Glomerular visceral epithelial cell (primary cell): ENCODE results near the gene ACADS.
"Not testable (repeated sequence)": the region's sequence is repeated elsewhere in the genome, so short reads cannot be mapped to it uniquely, and the experiment has no call there.

Experiments
- DNase-seq: peaks from one replicate; pipeline ENCODE4 v3.0.0-alpha.2; 2016; ENCODE audit errors: extremely low spot score

Gene ACADS

DNA sequence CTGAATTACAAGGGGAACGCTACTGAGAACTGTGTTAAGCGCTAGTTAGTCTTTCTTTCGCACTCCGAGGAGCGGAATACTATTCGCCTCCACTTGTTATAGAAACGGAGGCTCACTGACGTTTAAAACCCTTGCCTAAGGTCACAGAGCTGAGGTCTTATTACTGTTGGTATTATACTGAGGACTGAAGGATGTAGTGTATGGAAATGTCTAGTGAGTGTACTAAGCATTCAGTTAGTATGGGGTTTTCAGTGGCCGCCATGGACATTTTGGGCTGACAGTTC lies 826 bp downstream of the ACADS start:
- DNase-seq, result no peak

DNA sequence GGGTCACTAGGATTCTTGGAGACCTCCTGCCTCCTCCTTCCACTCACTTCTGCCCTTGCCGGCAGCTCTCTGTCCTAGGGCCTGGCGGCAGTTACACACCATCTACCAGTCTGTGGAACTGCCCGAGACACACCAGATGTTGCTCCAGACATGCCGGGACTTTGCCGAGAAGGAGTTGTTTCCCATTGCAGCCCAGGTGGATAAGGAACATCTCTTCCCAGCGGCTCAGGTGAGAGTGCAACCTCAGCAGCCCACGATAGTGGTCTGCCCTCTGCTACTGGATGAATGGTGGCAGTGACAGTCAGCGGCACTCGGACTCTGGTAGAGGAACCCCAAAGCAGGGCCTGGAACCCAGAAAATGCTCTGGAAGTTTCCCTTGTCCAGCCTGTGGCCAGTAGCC lies 1.3 kb downstream of the ACADS start:
- no peak for DNase-seq

DNA sequence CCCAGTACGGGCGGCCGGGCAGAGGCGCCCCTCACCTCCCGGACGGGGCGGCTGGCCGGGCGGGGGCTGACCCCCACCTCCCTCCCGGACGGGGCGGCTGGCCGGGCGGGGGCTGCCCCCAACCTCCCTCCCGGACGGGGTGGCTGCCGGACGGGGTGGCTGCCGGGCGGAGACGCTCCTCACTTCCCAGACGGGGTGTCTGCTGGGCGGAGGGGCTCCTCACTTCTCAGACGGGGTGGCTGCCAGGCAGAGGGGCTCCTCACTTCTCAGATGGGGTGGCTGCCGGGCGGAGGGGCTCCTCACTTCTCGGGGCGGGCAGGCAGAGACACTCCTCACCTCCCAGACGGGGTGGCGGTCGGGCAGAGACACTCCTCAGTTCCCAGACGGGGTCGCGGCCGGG lies 6.6 kb downstream of the ACADS start:
- not testable (repeated sequence) for DNase-seq

DNA sequence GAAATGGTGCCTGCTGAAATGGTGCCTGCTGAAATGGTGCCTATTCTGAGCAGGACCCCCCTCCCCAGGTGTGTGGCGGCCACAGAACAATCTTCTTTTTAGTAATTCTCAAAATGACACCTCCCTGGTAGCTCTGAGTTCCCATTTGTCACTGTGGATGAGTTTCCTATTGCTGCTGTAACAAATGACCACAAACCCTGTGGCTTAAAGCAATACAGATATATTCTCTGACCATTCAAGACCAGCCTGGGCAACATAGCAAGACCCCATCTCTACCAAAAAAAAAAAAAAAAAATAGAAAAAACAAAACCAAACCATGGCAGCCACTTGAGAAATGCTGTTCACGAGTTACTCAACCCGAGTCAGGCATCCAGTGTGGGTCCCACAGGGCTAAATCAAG lies 7.9 kb downstream of the ACADS start:
- DNase-seq, result no peak

DNA sequence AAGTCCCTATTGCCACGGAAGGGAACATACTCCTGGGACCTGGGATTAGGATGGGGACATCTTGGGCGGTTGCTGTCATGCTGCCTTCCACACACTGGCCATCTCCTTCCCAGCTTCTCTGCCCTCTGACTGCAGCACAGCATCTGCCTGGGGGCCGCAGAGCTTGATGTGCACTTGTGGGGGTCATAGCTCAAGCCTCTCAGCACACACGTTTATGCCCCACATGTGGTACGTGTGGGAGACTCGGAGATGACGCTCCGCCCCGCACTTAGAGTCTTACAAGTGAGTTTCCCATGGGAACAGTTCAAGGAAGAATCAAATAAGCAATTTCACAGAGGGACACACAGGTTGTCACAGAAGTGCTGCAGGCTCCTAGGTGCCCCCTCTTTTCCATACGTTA lies 8.6 kb downstream of the ACADS start:
- no peak for DNase-seq

DNA sequence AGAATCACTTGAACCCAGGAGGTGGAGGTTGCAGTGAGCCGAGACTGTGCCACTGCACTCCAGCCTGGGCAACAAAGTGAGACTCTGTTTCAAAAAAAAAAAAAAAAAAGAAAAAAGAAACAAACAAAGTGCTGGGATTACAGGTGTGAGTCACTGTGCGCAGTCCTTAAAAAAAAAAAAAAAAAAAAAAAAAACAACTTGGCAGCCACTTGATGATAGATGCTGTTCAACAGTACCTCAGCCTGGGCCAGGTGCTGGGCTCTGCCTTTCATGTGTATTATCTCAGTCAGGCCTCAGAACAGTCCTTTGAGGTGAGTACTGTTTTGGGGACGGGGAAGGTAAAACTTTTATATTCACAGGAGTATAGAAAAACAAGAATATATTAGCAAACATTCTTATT lies 9.6 kb downstream of the ACADS start:
- no peak for DNase-seq

DNA sequence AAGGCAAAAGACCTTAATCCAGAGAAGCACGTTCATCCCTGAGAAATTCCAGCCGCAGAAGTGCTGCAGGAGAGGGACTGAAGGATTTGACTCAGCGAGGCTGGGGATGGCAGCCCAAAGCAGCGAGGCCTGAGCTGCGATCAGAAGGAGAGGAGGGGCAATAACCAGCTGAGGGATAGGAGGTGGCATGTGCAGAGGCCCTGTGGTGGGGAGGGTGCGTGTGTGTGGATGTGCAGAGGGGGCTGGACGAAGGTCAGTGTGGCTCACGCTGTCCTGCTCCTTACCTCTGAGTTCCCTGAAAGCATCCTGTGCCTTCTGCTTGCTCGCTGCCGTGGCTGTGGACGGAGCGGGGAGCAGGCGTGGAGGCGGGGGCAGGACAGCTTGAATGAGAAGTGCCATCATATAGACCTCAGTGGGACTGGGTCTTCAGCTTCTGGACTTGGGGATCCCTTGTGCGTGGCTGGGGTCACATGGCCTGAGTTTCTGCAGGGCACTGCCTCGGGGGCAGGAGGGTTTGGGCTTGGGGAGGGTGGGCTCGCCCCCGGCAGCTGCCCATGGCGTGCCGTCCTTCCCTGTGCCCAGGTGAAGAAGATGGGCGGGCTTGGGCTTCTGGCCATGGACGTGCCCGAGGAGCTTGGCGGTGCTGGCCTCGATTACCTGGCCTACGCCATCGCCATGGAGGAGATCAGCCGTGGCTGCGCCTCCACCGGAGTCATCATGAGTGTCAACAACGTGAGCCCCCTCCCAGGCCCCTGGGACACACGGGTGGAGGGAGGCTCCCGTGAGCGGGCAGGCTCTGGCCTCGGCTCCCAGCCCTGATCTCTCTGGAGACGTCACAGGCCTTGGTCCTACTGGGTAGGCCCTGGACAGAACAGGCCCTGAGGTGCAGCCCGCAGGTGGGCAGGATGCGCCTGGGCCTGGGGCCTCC lies 11.0 kb downstream of the ACADS start:
- no peak for DNase-seq

DNA sequence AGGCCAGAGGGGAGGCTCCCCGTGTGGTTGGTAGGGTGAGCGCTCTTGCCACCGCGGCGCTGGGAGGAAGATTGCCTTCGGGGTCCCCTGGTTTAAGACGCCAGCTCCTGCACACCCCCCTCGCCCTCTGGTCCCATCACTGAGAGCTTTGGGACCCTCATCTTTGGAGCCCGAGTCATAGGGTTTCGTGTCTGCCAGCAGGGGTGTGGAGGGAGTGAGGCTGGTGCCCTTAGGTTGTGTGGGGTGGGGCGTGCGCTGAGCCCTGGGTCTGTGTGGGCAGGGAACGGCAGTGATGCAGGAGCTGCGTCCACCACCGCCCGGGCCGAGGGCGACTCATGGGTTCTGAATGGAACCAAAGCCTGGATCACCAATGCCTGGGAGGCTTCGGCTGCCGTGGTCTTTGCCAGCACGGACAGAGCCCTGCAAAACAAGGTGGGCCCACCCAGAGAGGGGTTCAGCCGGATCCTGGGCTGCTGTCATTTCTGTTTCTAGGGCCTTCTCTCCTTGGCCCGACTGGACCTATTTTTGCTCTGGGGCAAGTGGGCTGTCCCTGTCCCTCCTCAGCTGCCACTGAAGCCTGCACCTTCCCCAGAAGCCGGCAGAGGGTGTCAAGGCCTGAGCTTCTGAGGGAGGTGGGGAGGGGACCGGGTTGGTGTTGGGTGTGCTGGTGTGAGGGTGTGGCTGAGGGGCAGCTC lies 12.1 kb downstream of the ACADS start:
- no peak for DNase-seq

DNA sequence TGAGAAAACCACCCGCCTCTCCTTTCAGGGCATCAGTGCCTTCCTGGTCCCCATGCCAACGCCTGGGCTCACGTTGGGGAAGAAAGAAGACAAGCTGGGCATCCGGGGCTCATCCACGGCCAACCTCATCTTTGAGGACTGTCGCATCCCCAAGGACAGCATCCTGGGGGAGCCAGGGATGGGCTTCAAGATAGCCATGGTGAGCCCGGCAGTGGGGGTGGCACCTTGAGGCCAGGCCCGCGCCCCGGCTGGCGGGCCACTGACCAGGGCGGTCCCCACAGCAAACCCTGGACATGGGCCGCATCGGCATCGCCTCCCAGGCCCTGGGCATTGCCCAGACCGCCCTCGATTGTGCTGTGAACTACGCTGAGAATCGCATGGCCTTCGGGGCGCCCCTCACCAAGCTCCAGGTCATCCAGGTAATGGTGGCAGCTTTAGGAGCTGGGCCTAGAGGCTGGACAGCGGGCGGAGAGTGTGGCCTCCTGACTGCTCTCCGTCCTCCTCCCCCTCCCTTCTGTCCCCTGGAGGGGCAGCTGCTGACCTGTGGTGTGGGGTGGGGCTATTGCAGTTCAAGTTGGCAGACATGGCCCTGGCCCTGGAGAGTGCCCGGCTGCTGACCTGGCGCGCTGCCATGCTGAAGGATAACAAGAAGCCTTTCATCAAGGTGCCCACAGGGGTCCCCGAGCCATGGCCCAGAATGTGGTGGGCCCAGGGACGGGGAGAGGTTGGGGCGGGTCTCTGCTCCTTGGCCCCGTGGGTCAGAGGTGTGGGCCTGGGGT lies 12.8 kb downstream of the ACADS start:
- DNase-seq, result no peak

DNA sequence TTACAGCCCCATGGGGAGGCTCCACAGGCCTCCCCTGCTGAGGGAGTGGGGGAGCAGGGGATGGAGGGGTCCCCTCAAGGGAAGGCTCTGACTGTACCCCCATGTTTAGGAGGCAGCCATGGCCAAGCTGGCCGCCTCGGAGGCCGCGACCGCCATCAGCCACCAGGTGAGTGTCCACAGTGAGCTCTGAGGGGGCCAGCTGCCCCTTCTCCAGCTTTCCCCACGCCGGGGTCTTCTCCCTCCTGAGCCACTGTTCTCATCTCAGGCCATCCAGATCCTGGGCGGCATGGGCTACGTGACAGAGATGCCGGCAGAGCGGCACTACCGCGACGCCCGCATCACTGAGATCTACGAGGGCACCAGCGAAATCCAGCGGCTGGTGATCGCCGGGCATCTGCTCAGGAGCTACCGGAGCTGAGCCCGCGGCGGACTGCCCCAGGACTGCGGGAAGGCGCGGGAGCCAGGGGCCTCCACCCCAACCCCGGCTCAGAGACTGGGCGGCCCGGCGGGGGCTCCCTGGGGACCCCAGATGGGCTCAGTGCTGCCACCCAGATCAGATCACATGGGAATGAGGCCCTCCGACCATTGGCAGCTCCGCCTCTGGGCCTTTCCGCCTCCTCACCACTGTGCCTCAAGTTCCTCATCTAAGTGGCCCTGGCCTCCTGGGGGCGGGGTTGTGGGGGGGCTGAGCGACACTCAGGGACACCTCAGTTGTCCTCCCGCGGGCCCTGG lies 13.6 kb downstream of the ACADS start:
- DNase-seq, result no peak

DNA sequence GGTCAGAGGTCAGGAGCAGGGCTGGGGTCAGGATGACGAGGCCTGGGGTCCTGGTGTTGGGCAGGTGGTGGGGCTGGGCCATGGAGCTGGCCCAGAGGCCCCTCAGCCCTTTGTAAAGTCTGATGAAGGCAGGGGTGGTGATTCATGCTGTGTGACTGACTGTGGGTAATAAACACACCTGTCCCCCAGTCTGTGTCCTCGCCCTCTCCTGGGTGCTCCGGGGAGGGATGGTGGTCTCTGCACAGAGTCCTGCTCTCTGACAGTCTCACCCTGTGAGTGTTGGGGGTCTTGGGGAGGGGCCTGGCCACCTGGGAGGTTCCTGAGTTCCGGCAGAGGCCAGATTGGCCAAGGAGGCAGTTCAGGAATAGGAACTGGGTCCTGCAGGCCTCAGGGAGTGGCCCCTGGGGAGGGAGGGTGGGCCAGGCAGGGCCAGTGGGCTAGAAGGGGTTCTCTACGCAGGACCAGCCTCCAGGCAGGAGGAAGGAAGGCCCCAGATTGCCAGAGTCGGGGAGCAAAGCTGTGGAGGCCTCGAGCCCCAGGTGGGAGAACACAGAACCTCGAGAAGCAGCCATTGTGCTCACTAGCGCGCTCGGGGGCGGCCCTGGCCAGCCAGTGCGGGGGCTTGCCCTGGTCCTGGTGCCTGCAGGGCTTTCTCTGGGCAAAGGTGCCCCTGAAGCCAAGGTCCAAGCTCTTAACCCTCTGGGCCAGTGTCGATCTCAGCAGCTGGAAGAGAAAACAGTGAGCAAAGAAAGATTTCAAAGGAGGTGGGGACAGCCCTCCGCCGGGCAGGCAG lies 14.4 kb downstream of the ACADS start:
- no peak for DNase-seq

DNA sequence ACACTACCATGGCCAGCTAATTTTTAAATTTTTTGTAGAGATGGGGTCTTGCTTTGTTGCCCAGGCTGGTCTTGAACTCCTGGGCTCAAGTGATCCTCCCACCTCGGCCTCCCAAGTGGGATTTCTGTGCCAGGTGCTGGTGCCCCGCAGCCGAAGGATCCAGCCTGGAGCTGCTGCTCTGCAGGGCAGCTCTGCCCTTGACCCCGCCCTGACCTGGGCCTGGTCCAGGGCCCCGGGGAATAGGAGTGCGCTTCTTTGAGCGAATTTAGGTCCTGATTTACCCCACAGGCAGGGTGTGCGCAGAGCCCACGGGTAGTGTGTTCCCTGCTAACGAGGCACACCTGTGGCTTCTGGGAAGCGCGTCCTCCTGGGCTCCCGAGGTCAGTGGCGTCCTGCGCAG lies 15.2 kb downstream of the ACADS start:
- no peak for DNase-seq

DNA sequence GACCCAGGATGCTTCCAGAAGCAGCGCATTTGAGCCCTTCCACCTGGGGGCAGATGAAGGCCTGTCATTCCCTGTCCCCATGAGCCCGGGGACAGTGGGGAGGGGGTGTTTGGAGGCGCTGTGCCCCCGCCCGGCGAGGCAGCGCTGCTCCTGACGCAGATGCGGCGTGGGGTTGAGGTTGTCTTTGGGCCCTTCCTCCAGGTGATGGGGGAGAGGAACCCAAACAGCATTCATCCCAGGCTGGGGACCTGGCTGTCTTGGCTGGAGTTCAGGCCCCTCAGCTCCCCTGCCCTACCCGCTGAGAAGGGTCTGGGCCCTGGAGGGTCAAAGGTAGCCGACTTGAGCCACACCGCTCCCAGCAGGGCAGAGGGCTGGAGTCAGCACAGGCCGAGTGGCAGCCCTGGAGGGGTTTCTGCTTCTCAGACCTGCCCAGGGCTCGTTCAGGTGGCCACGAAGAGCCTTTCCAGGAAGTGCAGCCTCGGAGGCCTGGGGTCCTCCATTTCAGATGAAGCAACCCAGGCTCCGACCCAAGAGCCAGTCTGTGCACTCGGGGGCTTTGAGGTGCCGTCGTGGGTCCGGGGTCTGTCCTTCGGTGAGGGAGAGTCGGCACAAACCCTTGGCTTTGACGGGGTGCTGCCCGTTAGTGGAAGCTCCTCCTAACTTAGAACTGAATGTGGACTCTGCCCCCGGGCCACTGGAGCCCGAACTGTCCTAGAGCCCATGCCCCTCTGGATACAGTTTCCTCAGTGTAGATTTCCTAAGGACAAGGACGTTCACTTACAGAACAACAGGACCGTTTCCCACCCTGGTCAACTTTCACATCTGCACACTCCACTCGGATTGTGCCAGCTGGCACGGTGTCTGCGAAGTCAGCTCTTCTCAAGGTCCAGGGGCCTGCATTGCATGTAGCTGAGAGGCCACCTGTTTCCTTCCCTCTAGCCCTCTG lies 16.1 kb downstream of the ACADS start:
- no peak for DNase-seq

DNA sequence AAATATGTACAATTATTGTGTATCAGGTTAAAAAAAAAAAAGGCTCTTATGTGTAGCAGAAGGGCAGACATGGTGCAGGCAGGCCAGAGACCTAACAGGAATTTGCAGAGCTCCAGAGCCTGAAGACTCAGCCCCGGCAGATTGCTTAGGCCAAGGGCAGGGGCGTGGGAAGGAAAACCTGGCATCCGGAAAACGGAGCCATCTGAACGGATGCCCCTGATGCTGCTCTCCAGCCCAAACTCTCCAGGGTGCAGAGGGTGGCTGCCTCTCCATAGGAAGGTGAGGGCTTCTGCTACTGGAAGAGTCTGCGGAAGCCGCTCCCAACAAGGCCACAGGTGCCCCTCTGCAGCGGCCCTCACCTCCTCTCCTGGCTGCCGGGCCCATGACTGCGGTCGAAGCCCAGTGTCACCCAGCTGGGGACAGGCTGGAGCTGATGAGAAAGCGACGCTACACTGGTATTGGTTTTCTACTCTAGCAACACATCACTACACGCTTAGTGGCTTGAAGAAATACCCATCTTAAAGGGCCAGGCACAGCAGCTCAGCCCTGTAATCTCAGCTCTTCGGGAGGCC lies 19.4 kb downstream of the ACADS start:
- DNase-seq, result no peak

DNA sequence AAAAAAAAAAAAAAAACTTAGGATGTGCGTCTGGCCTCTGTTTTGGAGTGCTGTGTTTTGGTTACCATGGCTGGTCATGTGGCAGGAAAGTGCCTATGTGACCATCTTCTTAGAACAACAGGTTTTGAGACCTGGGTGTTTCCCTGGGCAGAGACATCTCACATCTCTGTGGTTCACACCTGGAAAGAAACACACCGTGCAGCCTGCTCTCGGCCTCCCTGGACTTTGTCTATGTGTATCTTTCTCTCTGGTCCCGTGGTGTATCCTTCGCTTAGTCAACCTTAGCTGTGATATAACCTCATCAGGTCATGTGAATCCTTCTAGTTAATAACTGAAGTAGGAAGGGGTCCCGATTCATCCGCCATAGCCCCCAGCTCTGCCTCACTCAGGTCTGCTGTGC lies 22.6 kb downstream of the ACADS start:
- DNase-seq, result no peak

DNA sequence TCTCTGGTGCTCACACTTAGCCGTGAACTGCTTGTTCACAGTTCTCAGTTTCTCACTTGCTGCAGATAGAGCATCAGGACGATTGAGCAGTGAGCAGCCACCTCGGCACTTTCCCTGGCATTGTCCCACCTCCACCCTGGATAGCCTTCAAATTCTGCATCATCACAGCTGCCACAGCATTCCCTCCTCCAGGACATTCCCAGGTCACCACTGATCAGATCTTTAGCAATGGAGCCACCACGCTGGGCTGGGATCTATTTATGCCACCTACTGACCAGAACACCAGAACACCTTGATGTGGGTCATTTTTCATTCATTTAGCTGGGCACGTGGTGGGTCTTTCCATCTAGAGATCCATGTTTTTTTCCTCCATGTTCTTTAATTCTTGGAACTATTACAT lies 23.6 kb downstream of the ACADS start:
- DNase-seq, result no peak

DNA sequence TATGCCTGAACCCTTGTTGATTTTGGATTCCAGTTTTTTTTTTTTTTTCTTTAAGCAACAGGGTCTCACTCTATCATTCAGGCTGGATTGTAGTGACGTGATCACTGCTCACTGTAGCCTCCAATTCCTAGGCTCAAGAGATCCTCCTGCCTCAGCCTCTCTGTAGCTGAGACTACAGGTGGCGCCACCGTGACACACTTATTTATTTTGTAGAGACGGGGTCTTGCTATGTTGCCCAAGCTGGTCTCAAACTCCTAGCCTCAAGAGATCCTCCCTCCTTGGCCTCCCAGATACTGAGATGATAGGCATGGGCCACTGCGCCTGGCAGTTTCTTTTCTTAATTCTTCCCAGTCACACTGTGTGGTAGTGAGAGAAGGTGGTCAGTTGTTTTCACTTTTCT lies 25.2 kb downstream of the ACADS start:
- DNase-seq, result no peak

DNA sequence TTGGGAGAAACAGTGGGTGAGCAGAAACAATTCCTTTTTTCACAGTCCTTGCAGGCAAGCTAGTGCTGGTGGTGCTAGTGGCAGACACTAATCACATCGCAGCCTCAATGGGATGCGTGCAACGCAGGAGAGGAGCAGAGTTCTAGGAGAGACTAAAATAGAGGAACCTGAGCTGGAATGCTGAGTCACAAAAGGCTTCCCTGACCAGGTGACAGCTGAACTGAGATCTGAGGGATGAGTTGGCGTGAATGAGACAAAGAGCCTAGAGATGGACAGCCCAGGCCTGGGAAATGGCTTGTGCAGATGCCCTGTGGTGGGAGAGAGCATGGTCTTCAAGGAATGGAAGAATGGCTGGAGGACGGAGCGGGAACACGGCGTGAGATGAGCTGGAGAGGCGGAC lies 25.8 kb downstream of the ACADS start:
- no peak for DNase-seq

DNA sequence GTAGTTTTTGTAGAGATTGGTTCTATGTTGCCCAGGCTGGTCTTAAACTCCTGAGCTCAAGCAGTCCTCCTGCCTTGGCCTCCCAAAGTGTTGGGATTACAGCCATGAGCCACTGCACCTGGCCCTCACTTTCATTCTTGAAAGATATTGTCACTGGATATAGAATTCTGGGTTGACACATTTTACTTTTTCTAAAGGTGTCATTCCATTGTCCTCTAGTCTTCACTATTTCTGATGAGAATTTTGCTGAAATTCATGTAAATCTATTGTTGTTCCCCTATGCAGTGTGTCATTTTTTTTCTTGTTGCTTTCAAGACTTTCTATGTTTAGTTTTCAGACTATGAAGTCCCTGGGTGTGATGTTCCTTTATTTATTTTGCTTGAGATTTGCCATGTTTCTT lies 29.2 kb downstream of the ACADS start:
- no peak for DNase-seq

DNA sequence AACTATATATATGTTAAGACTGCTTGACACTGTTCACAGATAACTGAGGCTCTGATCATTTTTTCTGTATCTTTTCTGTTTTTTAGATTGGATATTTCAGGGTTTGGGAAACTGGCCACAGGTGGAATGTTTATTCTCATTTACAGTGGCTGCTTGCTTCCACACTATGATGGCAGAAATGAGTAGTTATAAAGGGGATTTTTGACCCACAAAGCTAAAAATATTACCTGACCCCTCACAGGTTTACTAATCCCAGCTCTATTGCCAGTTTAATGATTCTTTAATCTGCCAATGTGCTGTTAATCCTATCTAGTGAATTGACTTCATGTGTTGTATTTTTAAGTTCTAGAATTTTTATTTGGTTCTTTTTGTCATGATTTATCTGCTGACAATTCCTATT lies 29.6 kb downstream of the ACADS start:
- no peak for DNase-seq
